Cardiac fibroblast (primary cell): Measurements from ENCODE around the gene GATA5.
"Not testable (repeated sequence)": the region's sequence is repeated elsewhere in the genome, so short reads cannot be mapped to it uniquely, and the experiment has no call there.

Experiments
- DNase-seq, 2 donors: peaks; one replicate each; pipeline versions ENCODE4 v3.0.0 to v3.0.0-alpha.2; 2010; ENCODE audit warnings: low read depth in 2 of 2
- H3K4me3 ChIP-seq, 2 donors: replicated peaks in 1 of 2; 1 replicate in 1 of 2; 2 replicates in 1 of 2; pipeline ENCODE4 v1.5.1; 2011; ENCODE audit warnings: low read depth in 2 of 2, low read length in 2 of 2, mild to moderate bottlenecking in 2 of 2, moderate library complexity in 1 of 2
- TF ChIP-seq, protein P1 (sequence below): IDR thresholded peaks from one replicate; pipeline ENCODE4 v1.5.1; 2011; ENCODE audit warnings: low read depth, mild to moderate bottlenecking, low read length, inconsistent platforms

The GATA5 gene

DNA sequence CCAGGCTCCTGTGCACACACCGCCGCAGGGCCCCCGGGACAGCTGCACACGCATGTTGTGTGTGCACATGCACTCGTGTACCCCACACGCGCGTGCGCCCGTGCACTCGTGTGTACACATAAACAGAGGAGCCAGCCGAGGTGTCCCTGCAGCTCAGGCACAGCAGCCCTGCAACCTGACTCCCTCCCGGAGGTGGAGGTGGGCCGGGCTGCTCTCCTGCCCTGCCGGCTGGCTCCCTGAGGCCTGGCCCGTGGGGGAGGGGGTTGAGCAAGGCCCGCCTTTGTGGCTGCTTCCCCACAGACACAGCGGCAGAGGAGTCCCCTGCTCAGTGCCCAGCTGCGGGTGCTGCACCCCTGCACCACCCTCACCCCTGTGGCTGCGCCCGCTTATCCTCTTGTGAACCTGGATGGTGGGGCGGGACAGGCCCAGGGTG lies 49.1 kb downstream of the GATA5 start:
- TF ChIP-seq, protein P1, sequence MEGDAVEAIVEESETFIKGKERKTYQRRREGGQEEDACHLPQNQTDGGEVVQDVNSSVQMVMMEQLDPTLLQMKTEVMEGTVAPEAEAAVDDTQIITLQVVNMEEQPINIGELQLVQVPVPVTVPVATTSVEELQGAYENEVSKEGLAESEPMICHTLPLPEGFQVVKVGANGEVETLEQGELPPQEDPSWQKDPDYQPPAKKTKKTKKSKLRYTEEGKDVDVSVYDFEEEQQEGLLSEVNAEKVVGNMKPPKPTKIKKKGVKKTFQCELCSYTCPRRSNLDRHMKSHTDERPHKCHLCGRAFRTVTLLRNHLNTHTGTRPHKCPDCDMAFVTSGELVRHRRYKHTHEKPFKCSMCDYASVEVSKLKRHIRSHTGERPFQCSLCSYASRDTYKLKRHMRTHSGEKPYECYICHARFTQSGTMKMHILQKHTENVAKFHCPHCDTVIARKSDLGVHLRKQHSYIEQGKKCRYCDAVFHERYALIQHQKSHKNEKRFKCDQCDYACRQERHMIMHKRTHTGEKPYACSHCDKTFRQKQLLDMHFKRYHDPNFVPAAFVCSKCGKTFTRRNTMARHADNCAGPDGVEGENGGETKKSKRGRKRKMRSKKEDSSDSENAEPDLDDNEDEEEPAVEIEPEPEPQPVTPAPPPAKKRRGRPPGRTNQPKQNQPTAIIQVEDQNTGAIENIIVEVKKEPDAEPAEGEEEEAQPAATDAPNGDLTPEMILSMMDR: no peak
- no peak overlapping the region for H3K4me3 ChIP-seq
- no peak for DNase-seq

DNA sequence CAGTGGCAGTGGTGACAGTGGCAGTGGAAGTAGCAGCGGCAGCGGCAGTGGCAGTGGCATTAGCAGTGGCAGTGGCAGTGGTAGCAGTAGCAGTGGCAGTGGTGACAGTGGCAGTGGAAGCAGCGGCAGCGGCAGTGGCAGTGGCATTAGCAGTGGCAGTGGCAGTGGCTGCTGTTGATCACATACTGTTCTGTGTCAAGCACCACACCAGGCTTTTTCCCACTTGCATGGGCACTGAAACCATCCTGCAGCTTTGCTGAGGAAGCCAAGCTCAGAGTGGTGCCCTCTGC lies 49.8 kb downstream of the GATA5 start:
- DNase-seq, H3K4me3 ChIP-seq: not testable (repeated sequence)

DNA sequence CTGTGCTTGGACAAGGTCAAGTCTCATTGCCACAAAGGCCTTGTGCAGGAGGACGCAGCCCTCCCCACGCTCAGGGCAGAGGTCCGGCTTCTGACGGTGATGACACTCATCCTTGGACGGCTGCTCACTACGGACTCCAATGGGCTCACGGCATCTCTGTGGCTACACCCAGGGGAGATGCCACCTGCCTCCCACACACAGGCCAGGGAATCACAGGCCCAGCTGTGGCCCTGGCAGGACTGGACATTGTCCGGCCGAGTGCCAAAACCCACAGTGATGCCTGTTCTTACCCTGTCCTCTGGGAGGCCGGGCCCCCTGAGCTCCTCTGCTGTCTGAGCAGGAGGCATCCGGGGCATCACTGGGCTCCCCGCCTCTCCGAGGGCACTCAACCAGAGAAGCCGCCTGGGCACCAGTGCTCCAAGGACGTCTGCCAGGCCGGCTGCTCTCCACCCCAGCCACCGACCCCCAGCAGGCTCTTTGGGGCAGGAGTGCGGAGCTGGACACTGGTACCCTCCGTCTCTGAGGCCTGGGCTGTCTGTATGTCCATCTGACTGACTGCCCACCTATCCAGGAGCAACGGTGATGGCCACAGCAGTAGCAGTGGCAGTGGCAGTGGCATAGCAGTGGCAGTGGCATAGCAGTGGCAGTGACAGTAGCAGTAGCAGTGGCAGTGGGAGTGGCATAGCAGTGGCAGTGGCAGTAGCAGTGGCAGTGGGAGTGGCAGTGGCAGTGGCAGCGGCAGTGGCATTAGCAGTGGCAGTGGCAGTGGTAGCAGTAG lies 50.3 kb downstream of the GATA5 start:
- DNase-seq: no peak
- no peak overlapping the region for H3K4me3 ChIP-seq
- TF ChIP-seq, protein P1: no peak

DNA sequence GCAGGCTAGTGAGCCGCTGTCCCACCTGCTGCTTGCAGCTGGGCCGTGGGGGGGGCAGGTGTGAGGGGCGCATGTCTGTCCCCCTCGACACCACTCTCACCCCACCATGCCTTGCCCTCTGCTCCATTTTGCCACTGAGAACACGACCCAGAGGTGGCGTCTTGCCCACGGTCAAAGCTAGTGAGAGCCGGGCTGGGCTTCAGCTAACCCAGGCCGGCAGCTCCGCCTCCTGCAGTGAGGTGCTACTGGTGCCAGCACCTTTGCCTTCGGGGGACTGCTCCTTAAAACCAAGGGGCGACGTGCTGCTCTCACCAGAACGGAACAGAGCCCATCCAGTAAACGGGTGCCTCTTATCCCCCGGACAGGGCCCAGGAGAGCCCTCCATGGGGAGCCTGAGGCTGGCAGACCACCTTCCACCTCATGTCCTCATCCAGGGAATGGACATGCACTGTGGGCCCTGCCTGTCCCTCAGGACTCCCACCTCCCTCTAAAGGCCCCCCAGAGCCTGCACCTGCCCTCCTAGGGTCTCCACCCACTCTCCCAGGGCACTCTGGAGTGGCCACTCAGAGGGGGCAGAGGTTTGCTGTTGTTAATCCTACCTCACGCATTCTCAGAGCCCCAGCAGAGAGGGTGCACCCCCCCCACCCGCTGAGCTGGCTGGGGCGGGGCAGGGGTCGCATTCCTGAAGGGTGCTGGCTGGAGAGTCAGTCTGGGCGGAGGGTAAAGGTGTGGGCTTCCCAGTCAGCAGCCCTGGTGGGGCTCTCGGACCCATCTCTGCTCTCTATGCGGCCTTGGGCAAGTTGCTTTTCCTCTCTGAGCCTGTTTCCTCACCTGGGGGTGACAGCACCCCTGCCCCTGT lies 51.3 kb downstream of the GATA5 start:
- TF ChIP-seq, protein P1: no peak
- no peak for DNase-seq
- H3K4me3 ChIP-seq: no peak overlapping the region

DNA sequence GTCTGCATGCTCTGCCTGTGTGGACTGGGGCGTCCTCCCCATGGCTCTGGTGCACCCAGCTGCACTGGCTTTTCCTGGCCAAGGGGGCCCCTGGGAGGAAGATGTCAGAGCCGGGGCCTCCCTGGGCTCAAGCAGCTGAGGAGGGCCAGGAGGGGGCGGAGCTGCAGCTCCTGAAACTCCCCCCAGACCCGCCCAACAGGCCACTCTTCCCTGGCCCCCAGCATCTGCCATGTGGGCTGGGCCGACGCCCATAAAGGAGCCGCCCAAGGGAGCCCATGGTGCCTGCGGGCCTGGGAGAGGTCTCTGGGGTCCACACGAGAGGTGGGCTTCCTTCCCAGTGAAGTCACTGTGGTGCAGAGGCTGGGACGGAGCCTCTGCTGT lies 52.5 kb downstream of the GATA5 start:
- TF ChIP-seq, protein P1: no peak
- no peak overlapping the region for H3K4me3 ChIP-seq
- no peak for DNase-seq

DNA sequence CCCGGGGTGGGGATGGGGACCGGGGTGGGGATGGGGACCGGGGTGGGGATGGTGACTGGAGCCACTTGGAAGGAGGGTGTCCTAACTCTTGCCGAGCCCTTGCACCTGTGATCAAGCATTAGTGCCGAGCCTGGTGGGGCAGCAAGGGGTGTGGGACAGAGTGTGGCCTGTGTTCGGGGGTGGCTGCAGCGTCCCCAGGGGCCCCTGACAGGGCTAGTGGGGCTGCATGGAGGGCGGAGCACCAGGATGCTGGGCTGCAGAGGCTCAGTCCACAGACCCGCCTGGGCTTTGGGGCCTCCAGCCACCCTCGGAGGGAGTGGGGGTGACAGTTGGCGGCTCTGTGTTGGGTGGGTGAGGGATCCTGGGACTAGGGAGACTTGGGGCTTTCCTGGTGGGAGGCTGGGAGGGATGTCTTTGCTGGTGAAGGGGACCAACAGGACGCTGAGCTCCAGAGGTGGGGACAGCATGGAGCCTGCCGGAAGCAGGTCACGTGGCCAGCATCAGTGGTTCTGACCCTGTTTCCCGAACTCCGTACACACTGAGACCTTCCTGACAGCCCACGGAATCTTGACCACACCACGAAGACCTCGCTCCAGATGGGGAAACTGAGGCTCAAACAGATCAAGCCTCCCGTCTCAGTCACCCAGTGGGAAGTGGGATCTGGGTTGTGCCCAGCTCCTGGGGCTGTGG lies 53.0 kb downstream of the GATA5 start:
- no peak for DNase-seq
- no peak overlapping the region for H3K4me3 ChIP-seq
- TF ChIP-seq, protein P1: no peak

DNA sequence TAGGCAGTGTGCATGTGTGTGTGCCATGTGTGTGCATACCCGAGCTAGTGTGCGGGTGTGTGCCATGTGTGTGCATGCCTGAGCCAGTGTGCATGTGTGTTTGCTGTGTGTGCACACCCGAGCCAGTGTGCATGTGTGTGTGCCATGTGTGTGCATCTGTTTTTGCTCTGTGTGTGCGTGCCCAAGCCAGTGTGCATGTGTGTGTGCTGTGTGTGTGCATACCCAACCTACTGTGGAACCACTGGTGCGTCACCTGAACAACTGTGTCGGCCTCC lies 54.1 kb downstream of the GATA5 start:
- no peak for DNase-seq
- TF ChIP-seq, protein P1: no peak
- no peak overlapping the region for H3K4me3 ChIP-seq
